SK-N-SH treated with all-trans-retinoic acid at 6 μM for 48 hours (cell line): ENCODE measurements around the gene ZSCAN25.

ENCODE experiments used
- CREB5 ChIP-seq: fragments of 250-450 bp; sonication (Bioruptor Pico); IDR thresholded peaks from 2 replicates; pipeline ENCODE4 v1.5.1; 2020; ENCODE audit warnings: low read depth, mild to moderate bottlenecking, moderate library complexity
- CSRNP3 ChIP-seq: fragments of 250-450 bp; sonication (Bioruptor Pico); IDR thresholded peaks from 2 replicates; pipeline ENCODE4 v1.5.1; 2021; ENCODE audit warnings: mild to moderate bottlenecking, moderate library complexity
- OSR1 ChIP-seq: fragments of 250-450 bp; sonication (Bioruptor Pico); IDR thresholded peaks from 2 replicates; pipeline ENCODE4 v1.8.0; 2022; ENCODE audit warnings: moderate library complexity, mild to moderate bottlenecking, inconsistent platforms
- PATZ1 ChIP-seq: fragments of 250-450 bp; sonication (Bioruptor Pico); IDR thresholded peaks from 2 replicates; pipeline ENCODE4 v1.8.0; 2020; ENCODE audit warnings: mild to moderate bottlenecking, moderate library complexity, borderline replicate concordance
- ZFP3 ChIP-seq: fragments of 250-450 bp; sonication (Bioruptor Pico); IDR thresholded peaks from 2 replicates; pipeline ENCODE4 v1.5.0; 2020; ENCODE audit warnings: mild to moderate bottlenecking, moderate library complexity
- ZFP30 ChIP-seq: fragments of 450-650 bp; formaldehyde crosslinking; IDR thresholded peaks from 2 replicates; pipeline ENCODE4 v1.5.0; 2022; ENCODE audit warnings: mild to moderate bottlenecking, moderate library complexity
- ZNF8 ChIP-seq: fragments of 450-650 bp; formaldehyde crosslinking; IDR thresholded peaks from 2 replicates; pipeline ENCODE4 v1.5.0; 2020; ENCODE audit warnings: mild to moderate bottlenecking, moderate library complexity

GRCh38 chr7:99607548-99607947, 9.2 kb upstream of the ZSCAN25 start:
- no peak for TF ChIP-seq ZFP3 (CRISPR knock-in tag)
- TF ChIP-seq OSR1 (CRISPR knock-in tag) = no peak
- no peak for TF ChIP-seq CREB5 (CRISPR knock-in tag)
- no peak for TF ChIP-seq PATZ1 (CRISPR knock-in tag)
- no peak for TF ChIP-seq ZNF8 (CRISPR knock-in tag)
- TF ChIP-seq ZFP30 (CRISPR knock-in tag) = no peak
- no peak for TF ChIP-seq CSRNP3 (CRISPR knock-in tag)
